Esophagus squamous epithelium (tissue), 4 donors: ENCODE data around the gene NR3C2.

Source experiments
- CTCF ChIP-seq, 6 experiments: fragments of 450-650 bp in 4 of 6; fragments of 200-600 bp in 2 of 6; sonication (generic) in 2 of 6; IDR thresholded peaks; one replicate each; pipeline ENCODE4 v1.5.1; 2016 to 2019; ENCODE audit warnings: antibody characterized with exemption in 6 of 6, mild to moderate bottlenecking in 4 of 6, moderate library complexity in 4 of 6
- POLR2A ChIP-seq, 4 donors: fragments of 450-650 bp; IDR thresholded peaks; one replicate each; pipeline ENCODE4 v1.6.1; 2017; ENCODE audit warnings: antibody characterized with exemption in 4 of 4, mild to moderate bottlenecking in 4 of 4, moderate library complexity in 3 of 4

GRCh38 chr4:148431401-148431800 lies 10.8 kb downstream of the NR3C2 start:
- TF ChIP-seq CTCF (IDR thresholded peaks at IDR 0.05) (no peak), POLR2A (IDR thresholded peaks at IDR 0.05) (no peak)
